ENCODE measurements around the gene KRTAP10-12. TPM values are rescaled to one million over a fixed set of nuclear protein-coding genes. Genes with fewer than 3 reads are reported as not detected.

KRTAP10-12 gene
- total RNA-seq, 4 donors from 2014 or later: not detected

- 93% methylated on average over 3 to 7 of the region's 7 CpGs for WGBS, 2 donors (ENCODE audit: low coverage in 1 of 2)
- TF ChIP-seq POLR2AphosphoS5 (IDR thresholded peaks at IDR 0.05): no peak
- no peak for TF ChIP-seq POLR2A (IDR thresholded peaks at IDR 0.05)
- no peak for TF ChIP-seq EP300 (IDR thresholded peaks at IDR 0.05; ENCODE audit: low read depth)
- TF ChIP-seq CTCF (IDR thresholded peaks at IDR 0.05): no peak
- Histone ChIP-seq H3K27ac (no peak overlapping the region), H3K36me3 (no peaks in the 10 kb centered on the region), H3K27me3 (no peaks in the 10 kb centered on the region), H3K4me1 (no peaks in the 10 kb centered on the region), H3K9me3 (peaks cover 3 to 5% of the 10 kb centered on the region in 2 donors), H3K4me3 (no peak overlapping the region)
- DNase-seq: no peak
- in situ Hi-C loops (cut with MboI; ENCODE audit: low pct_ligation_motif_present in 1 of 4, low pct_unique_long_range_greater_than_20kb in 1 of 4, low sequenced_read_pairs in 3 of 4): no loop called here
- intact Hi-C loops (cut with DNase I; ENCODE audit: low total_unique reads): no loop called here
Measured at GRCh38 chr21:44740742-44741141, 43.8 kb downstream of the KRTAP10-12 start.

- in situ Hi-C loops (cut with MboI; ENCODE audit: low pct_ligation_motif_present in 1 of 4, low pct_unique_long_range_greater_than_20kb in 1 of 4, low sequenced_read_pairs in 3 of 4) (no loop called here), intact Hi-C loops (cut with DNase I; ENCODE audit: low total_unique reads) (no loop called here)
- WGBS, 2 donors (ENCODE audit: low coverage in 1 of 2): 87 to 91% methylated on average over 3 of the region's 3 CpGs
- Histone ChIP-seq H3K4me1 (no peaks in the 10 kb centered on the region), H3K27ac (no peak overlapping the region), H3K27me3 (no peaks in the 10 kb centered on the region), H3K4me3 (no peak overlapping the region), H3K36me3 (no peaks in the 10 kb centered on the region), H3K9me3 (peaks cover 3 to 5% of the 10 kb centered on the region in 2 donors)
- DNase-seq: no peak
- TF ChIP-seq CTCF (IDR thresholded peaks at IDR 0.05) (no peak), EP300 (IDR thresholded peaks at IDR 0.05; ENCODE audit: low read depth) (no peak), POLR2AphosphoS5 (IDR thresholded peaks at IDR 0.05) (no peak), POLR2A (IDR thresholded peaks at IDR 0.05) (no peak)
Measured at GRCh38 chr21:44741921-44742320, 44.9 kb downstream of the KRTAP10-12 start.

- 38 to 67% methylated on average over 1 of the region's 1 CpG for WGBS, 2 donors (ENCODE audit: low coverage in 1 of 2)
- no peak overlapping the region for H3K27ac ChIP-seq
- H3K4me1 ChIP-seq: no peaks in the 10 kb centered on the region
- no peaks in the 10 kb centered on the region for H3K36me3 ChIP-seq
- in situ Hi-C loops (cut with MboI; ENCODE audit: low pct_ligation_motif_present in 1 of 4, low pct_unique_long_range_greater_than_20kb in 1 of 4, low sequenced_read_pairs in 3 of 4): no loop called here
- TF ChIP-seq POLR2A (IDR thresholded peaks at IDR 0.05) (no peak), EP300 (IDR thresholded peaks at IDR 0.05; ENCODE audit: low read depth) (no peak), CTCF (IDR thresholded peaks at IDR 0.05) (peak in 4 of 5 experiments; percentile 6 to 21 (median 17))
- DNase-seq: no peak
- H3K9me3 ChIP-seq: peaks cover under 1 to 3% of the 10 kb centered on the region in 2 donors
- intact Hi-C loops (cut with DNase I; ENCODE audit: low total_unique reads): no loop called here
- H3K27me3 ChIP-seq: no peaks in the 10 kb centered on the region
- no peak overlapping the region for H3K4me3 ChIP-seq
Measured at GRCh38 chr21:44742418-44743153, 45.6 kb downstream of the KRTAP10-12 start.

Small RNA genes lying within 50 kb of the gene (small RNA-seq; reads per million reads assigned to genes)
- 0 reads per million in 4 donors for gene KRTAP12-6P

Other genes with a start within 250 kb of the KRTAP10-12 start
- 1 to 10 TPM; 4.4 to 6.7 (median 5.1) TPM for gene LRRC3, start 241.7 kb upstream of the KRTAP10-12 start, total RNA-seq
- not detected for gene KRTAP10-1, start 157.0 kb upstream of the KRTAP10-12 start, total RNA-seq
- not detected for gene KRTAP10-2, start 145.7 kb upstream of the KRTAP10-12 start, total RNA-seq
- gene KRTAP10-3, start 138.4 kb upstream of the KRTAP10-12 start, total RNA-seq: not detected
- not detected for gene KRTAP10-4, start 123.4 kb upstream of the KRTAP10-12 start, total RNA-seq
- gene KRTAP10-5, start 116.6 kb upstream of the KRTAP10-12 start, total RNA-seq: not detected
- gene KRTAP10-6, start 104.7 kb upstream of the KRTAP10-12 start, total RNA-seq: not detected
- not detected for gene KRTAP10-7, start 96.6 kb upstream of the KRTAP10-12 start, total RNA-seq
- not detected for gene KRTAP10-8, start 85.1 kb upstream of the KRTAP10-12 start, total RNA-seq
- gene KRTAP10-9, start 70.1 kb upstream of the KRTAP10-12 start, total RNA-seq: not detected
- gene KRTAP10-10, start 59.8 kb upstream of the KRTAP10-12 start, total RNA-seq: not detected
- not detected for gene KRTAP10-11, start 50.8 kb upstream of the KRTAP10-12 start, total RNA-seq
- gene KRTAP12-4, start 42.5 kb upstream of the KRTAP10-12 start, total RNA-seq: not detected
- gene KRTAP12-3, start 39.2 kb upstream of the KRTAP10-12 start, total RNA-seq: not detected
- gene KRTAP12-2, start 30.2 kb upstream of the KRTAP10-12 start, total RNA-seq: not detected
- gene KRTAP12-1, start 15.0 kb upstream of the KRTAP10-12 start, total RNA-seq: not detected
- not detected for gene TSPEAR, start 14.4 kb downstream of the KRTAP10-12 start, total RNA-seq
- 10 to 100 TPM; 40.8 to 78.0 (median 60.5) TPM for gene UBE2G2, start 104.6 kb downstream of the KRTAP10-12 start, total RNA-seq
- gene SUMO3, start 120.9 kb downstream of the KRTAP10-12 start, total RNA-seq: 10 to 100 TPM; 18.3 to 56.7 (median 38.1) TPM
- gene PTTG1IP, start 176.5 kb downstream of the KRTAP10-12 start, total RNA-seq: 100 to 1,000 TPM; 157 to 552 (median 288) TPM
- 10 to 100 TPM; 14.2 to 32.4 (median 24.9) TPM for gene ITGB2, start 223.7 kb downstream of the KRTAP10-12 start, total RNA-seq
- gene SLX9, start 242.9 kb downstream of the KRTAP10-12 start, total RNA-seq: 10 to 100 TPM in 3 of 4 donors, 1 to 10 TPM in 1; 8.1 to 46.0 (median 16.6) TPM

Measured in transverse colon (tissue), 4 donors.